H1 (cell line): ENCODE data around the gene TNIK. TPM values are rescaled to one million over a fixed set of nuclear protein-coding genes. Genes with fewer than 3 reads are reported as not detected.

Experiments used
- CTCF ChIA-PET: fragments of 300-600 bp; sonication (Branson Sonifier 250); formaldehyde crosslinking; loops from one replicate; lab custom pipeline; 2021; ENCODE audit not compliant: partially characterized antibody; lab: Charles Lee
- POLR2A ChIA-PET: fragments of 300-600 bp; sonication (Branson Sonifier 250); formaldehyde crosslinking; loops from one replicate; lab custom pipeline; 2021; ENCODE audit warnings: inconsistent platforms; ENCODE audit not compliant: partially characterized antibody; lab: Charles Lee
- DNase-seq, 2 experiments: peaks; one replicate each; pipeline versions ENCODE4 v3.0.0 to v3.0.0-alpha.2; 2010 to 2022; ENCODE audit warnings: low spot score in 2 of 2, low read depth in 1 of 2, mixed read lengths in 1 of 2
- FAIRE-seq: peaks from 2 replicates; lab custom pipeline; 2011; peaks lifted over from hg19 to GRCh38; lab: Jason Lieb, UNC
- H2AFZ ChIP-seq: 2 replicates; pipeline ENCODE4 v1.8.1; 2012; ENCODE audit warnings: low read length, inconsistent platforms
- H2AK5ac ChIP-seq: 2 replicates; pipeline ENCODE4 v1.6.1; 2013; ENCODE audit warnings: low read depth, low read length
- H2BK120ac ChIP-seq: replicated peaks from 2 replicates; pipeline ENCODE3; 2013; ENCODE audit warnings: low read depth, low read length, inconsistent platforms
- H2BK12ac ChIP-seq: 2 replicates; pipeline ENCODE4 v1.6.1; 2013; ENCODE audit warnings: low read depth, low read length
- H2BK15ac ChIP-seq: 2 replicates; pipeline ENCODE4 v1.6.1; 2013; ENCODE audit warnings: low read length
- H2BK20ac ChIP-seq: 2 replicates; pipeline ENCODE4 v1.6.1; 2013; ENCODE audit warnings: low read length
- H2BK5ac ChIP-seq: 2 replicates; pipeline ENCODE4 v1.6.1; 2013; ENCODE audit warnings: low read depth, low read length
- H3K14ac ChIP-seq: 2 replicates; pipeline ENCODE4 v1.6.1; 2013; ENCODE audit warnings: inconsistent platforms; ENCODE audit not compliant: insufficient read length
- H3K18ac ChIP-seq: 2 replicates; pipeline ENCODE4 v1.6.1; 2013; ENCODE audit warnings: low read length; ENCODE audit errors: extremely low read depth
- H3K23ac ChIP-seq: 2 replicates; pipeline ENCODE4 v1.6.1; 2013; ENCODE audit warnings: inconsistent platforms; ENCODE audit not compliant: insufficient read length
- H3K23me2 ChIP-seq: 2 replicates; pipeline ENCODE4 v1.6.1; 2013; ENCODE audit warnings: low read depth, low read length
- H3K27ac ChIP-seq: 2 replicates; pipeline ENCODE4 v1.6.1; 2011; ENCODE audit warnings: low read depth, low read length, inconsistent platforms
- H3K27me3 ChIP-seq, 4 experiments: replicated peaks in 1 of 4; 1 replicate in 1 of 4; 2 replicates in 3 of 4; pipeline versions ENCODE4 v1.6.1 to v1.8.1; 2011 to 2013; ENCODE audit warnings: low read length in 3 of 4, mild to moderate bottlenecking in 3 of 4, inconsistent platforms in 2 of 4, mixed read lengths in 2 of 4, moderate library complexity in 1 of 4; ENCODE audit not compliant: control insufficient read depth in 3 of 4, insufficient read depth in 3 of 4; ENCODE audit errors: extremely low read depth in 1 of 4
- H3K36me3 ChIP-seq, 4 experiments: 2 replicates each; pipeline versions ENCODE4 v1.6.1 to v1.8.1; 2011 to 2013; ENCODE audit warnings: mild to moderate bottlenecking in 4 of 4, low read length in 3 of 4, moderate library complexity in 2 of 4, control low read depth in 1 of 4, inconsistent platforms in 1 of 4; ENCODE audit not compliant: insufficient read depth in 4 of 4, control insufficient read depth in 2 of 4
- H3K4ac ChIP-seq: replicated peaks from 2 replicates; pipeline ENCODE3; 2013; ENCODE audit warnings: low read length, low read depth, mixed read lengths, inconsistent platforms; ENCODE audit not compliant: insufficient read length
- H3K4me1 ChIP-seq, 4 experiments: replicated peaks in 1 of 4; 1 replicate in 1 of 4; 2 replicates in 3 of 4; pipeline versions ENCODE4 v1.6.1 to v1.8.1; 2011 to 2013; ENCODE audit warnings: low read length in 3 of 4, inconsistent platforms in 2 of 4, mixed read lengths in 1 of 4; ENCODE audit not compliant: insufficient read depth in 4 of 4, control insufficient read depth in 3 of 4
- H3K4me2 ChIP-seq, 2 experiments: 2 replicates each; pipeline versions ENCODE4 v1.6.1 to v1.8.1; 2011 to 2013; ENCODE audit warnings: low read depth in 2 of 2, low read length in 2 of 2, control low read depth in 1 of 2, inconsistent platforms in 1 of 2, mild to moderate bottlenecking in 1 of 2; ENCODE audit not compliant: insufficient read depth in 1 of 2
- H3K4me3 ChIP-seq, 4 experiments: fragments of 200-600, 300-600 bp in 1 of 4; sonication (generic), shearing (Covaris generic), sonication (Bioruptor Twin) in 1 of 4; 2 replicates each; pipeline versions ENCODE4 v1.5.1 to v1.8.1; 2011 to 2016; ENCODE audit warnings: low read length in 4 of 4, low read depth in 3 of 4, control low read depth in 2 of 4, inconsistent platforms in 2 of 4, mild to moderate bottlenecking in 2 of 4, mixed read lengths in 1 of 4, moderate library complexity in 1 of 4; ENCODE audit not compliant: insufficient read depth in 2 of 4; ENCODE audit errors: extremely low read depth in 1 of 4
- H3K56ac ChIP-seq: replicated peaks from 2 replicates; pipeline ENCODE3; 2013; ENCODE audit warnings: low read depth, mild to moderate bottlenecking, mixed read lengths, low read length, inconsistent platforms; ENCODE audit not compliant: insufficient read length
- H3K79me1 ChIP-seq: 2 replicates; pipeline ENCODE4 v1.6.1; 2013; ENCODE audit warnings: low read depth, low read length, control low read depth
- H3K79me2 ChIP-seq, 2 experiments: 2 replicates each; pipeline versions ENCODE4 v1.6.1 to v1.8.1; 2012 to 2013; ENCODE audit warnings: low read length in 2 of 2, mild to moderate bottlenecking in 2 of 2, inconsistent platforms in 1 of 2; ENCODE audit not compliant: insufficient read depth in 2 of 2, control insufficient read depth in 1 of 2
- H3K9ac ChIP-seq, 4 experiments: replicated peaks in 1 of 4; 1 replicate in 1 of 4; 2 replicates in 3 of 4; pipeline versions ENCODE4 v1.6.1 to v1.8.1; 2011 to 2013; ENCODE audit warnings: low read depth in 3 of 4, low read length in 3 of 4, control low read depth in 2 of 4, mild to moderate bottlenecking in 2 of 4, moderate library complexity in 2 of 4, inconsistent platforms in 1 of 4; ENCODE audit errors: extremely low read depth in 1 of 4
- H3K9me3 ChIP-seq, 2 experiments: 2 replicates each; pipeline versions ENCODE4 v1.6.1 to v1.8.1; 2012 to 2013; ENCODE audit warnings: mild to moderate bottlenecking in 2 of 2, moderate library complexity in 2 of 2, control low read depth in 1 of 2, inconsistent platforms in 1 of 2, low read depth in 1 of 2, low read length in 1 of 2, mixed read lengths in 1 of 2; ENCODE audit not compliant: insufficient read depth in 2 of 2
- H4K20me1 ChIP-seq, 2 experiments: replicated peaks in 1 of 2; 2 replicates each; pipeline versions ENCODE3 to v1.8.1; 2011 to 2013; ENCODE audit warnings: inconsistent platforms in 2 of 2, low read length in 2 of 2, mild to moderate bottlenecking in 1 of 2; ENCODE audit not compliant: insufficient read depth in 2 of 2, control insufficient read depth in 1 of 2
- H4K5ac ChIP-seq: 2 replicates; pipeline ENCODE4 v1.6.1; 2013; ENCODE audit warnings: low read length, low read depth, mixed read lengths, inconsistent platforms; ENCODE audit not compliant: insufficient read length
- H4K8ac ChIP-seq: 2 replicates; pipeline ENCODE4 v1.8.0; 2013; ENCODE audit warnings: mild to moderate bottlenecking, moderate library complexity, low read length, inconsistent platforms; ENCODE audit not compliant: insufficient read depth; ENCODE audit errors: extremely low read depth
- H4K91ac ChIP-seq: replicated peaks from 2 replicates; pipeline ENCODE3; 2013; ENCODE audit warnings: low read length, mixed read lengths, inconsistent platforms; ENCODE audit not compliant: insufficient read length
- CEBPB ChIP-seq: IDR thresholded peaks from 2 replicates; pipeline ENCODE4 v1.6.1; 2012; ENCODE audit warnings: low read depth, low read length
- EGR1 ChIP-seq: IDR thresholded peaks from 2 replicates; pipeline ENCODE4 v1.6.1; 2011; ENCODE audit warnings: low read depth, low read length, borderline replicate concordance
- KDM5A ChIP-seq: fragments of 200-600 bp; IDR thresholded peaks from 2 replicates; pipeline ENCODE4 v1.7.1; 2012; ENCODE audit warnings: mild to moderate bottlenecking, low read length, inconsistent platforms, mixed read lengths
- MAFK ChIP-seq: IDR thresholded peaks from 2 replicates; pipeline ENCODE4 v1.6.1; 2012; ENCODE audit warnings: low read depth, mild to moderate bottlenecking, improper control_type of control experiment, low read length
- NRF1 ChIP-seq: IDR thresholded peaks from 2 replicates; pipeline ENCODE4 v1.6.1; 2011; ENCODE audit warnings: mild to moderate bottlenecking, low read depth, low read length, improper control_type of control experiment
- PHF8 ChIP-seq: fragments of 200-600 bp; sonication (generic); conservative IDR thresholded peaks from 2 replicates; pipeline ENCODE4 v1.7.1; 2012; ENCODE audit warnings: low read depth, mild to moderate bottlenecking, inconsistent platforms, low read length, moderate library complexity
- RNF2 ChIP-seq: fragments of 200-900, 300-1000 bp; sonication (generic); IDR thresholded peaks from 2 replicates; pipeline ENCODE4 v1.7.1; 2016; ENCODE audit warnings: borderline replicate concordance, low read depth, mild to moderate bottlenecking, antibody characterized with exemption, low read length; ENCODE audit not compliant: poor library complexity, severe bottlenecking; ENCODE audit errors: missing control alignments
- TAF7 ChIP-seq: optimal IDR thresholded peaks from 2 replicates; pipeline ENCODE3; 2011; ENCODE audit warnings: low read depth, mild to moderate bottlenecking, inconsistent platforms, low read length, moderate library complexity, borderline replicate concordance
- WGBS, 2 experiments: shearing (Covaris generic) in 1 of 2; methylation state at CpG; one replicate each; pipeline versions ENCODE4 v1.1.6 to v1.1.7; 2013 to 2015; ENCODE audit warnings: low lambda C conversion rate in 2 of 2, mixed read lengths in 2 of 2, inconsistent platforms in 1 of 2, low coverage in 1 of 2, missing lambda C conversion rate in 1 of 2; ENCODE audit not compliant: insufficient replicate concordance in 2 of 2, insufficient coverage in 1 of 2, insufficient read length in 1 of 2; ENCODE audit errors: extremely low coverage in 1 of 2, missing lambda C conversion rate in 1 of 2; 5-methylcytosine and 5-hydroxymethylcytosine counted together
- polyA plus RNA-seq, 7 experiments: library from polyadenylated mRNA; depleted of rRNA in 3 of 7; stranded (reverse) in 5 of 7; unstranded in 2 of 7; fragments of >200 nt in 5 of 7; fragments of 200-250 nt in 2 of 7; gene quantifications; 1 replicate in 5 of 7; 2 replicates in 1 of 7; 4 replicates in 1 of 7; pipeline versions ENCODE4 v1.2.1 to v1.2.3, GENCODE V29; 2011 to 2013; ENCODE audit warnings: missing spikeins in 2 of 7, mixed read lengths in 2 of 7
- total RNA-seq: library from RNA; stranded (reverse); fragmentation: NEBNext Ultra II Directional; extraction: Animal tissue kit (Norgen Biotek cat#: 25700); gene quantifications from 2 replicates; pipeline ENCODE4 v1.2.1, GENCODE V29; 2021
- TF ChIP-seq, protein P1 (sequence below): IDR thresholded peaks from 2 replicates; pipeline ENCODE4 v1.6.1; 2012; ENCODE audit warnings: inconsistent platforms
- TF ChIP-seq, protein P2 (sequence below), 3 experiments: IDR thresholded peaks; 1 replicate in 2 of 3; 2 replicates in 1 of 3; pipeline versions ENCODE4 v1.5.1 to v1.6.1; 2011; ENCODE audit warnings: low read length in 3 of 3, mild to moderate bottlenecking in 3 of 3, inconsistent platforms in 2 of 3, low read depth in 1 of 3, moderate library complexity in 1 of 3; ENCODE audit not compliant: insufficient read depth in 1 of 3; ENCODE audit errors: control extremely low read depth in 1 of 3

The TNIK gene
- total and polyA plus RNA-seq, 2 of the 8 experiments (the other 6 are each of a cell fraction or from before 2014, with no cell fraction given) = 7.4 to 42.0 TPM

DNA sequence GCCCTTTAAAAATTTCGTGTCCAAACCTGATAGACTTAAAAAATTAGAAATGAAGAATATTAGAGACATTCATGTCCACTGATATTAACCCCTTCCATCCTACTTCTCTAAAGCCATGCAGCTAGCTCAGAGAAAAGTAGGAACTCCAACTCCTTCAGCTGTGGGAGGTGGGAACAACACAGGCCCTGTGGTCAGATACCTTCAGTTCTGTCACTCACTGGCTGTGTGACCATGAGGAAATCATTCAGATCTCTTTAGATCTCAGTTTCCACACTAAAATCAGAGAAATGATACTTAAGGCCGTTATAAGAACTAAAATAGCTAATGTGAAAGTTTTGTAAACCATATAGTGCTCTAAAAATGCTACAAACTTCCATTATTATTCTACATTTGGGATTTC is 209.8 kb downstream of the TNIK start:
- WGBS, 2 experiments = 89% methylated on average over 2 of the region's 2 CpGs; no CpG with 5 or more reads in 1 of the 2 experiments
- Histone ChIP-seq H3K14ac (no peak overlapping the region), H4K20me1 (no peaks in the 10 kb centered on the region), H3K79me2 (peaks cover 0 to 4% of the 10 kb centered on the region in 2 experiments; a peak in 1 of 4 replicates), H3K27me3 (no peaks in the 10 kb centered on the region), H2BK15ac (no peak overlapping the region), H3K9ac (no peak overlapping the region), H2AFZ (no peak overlapping the region), H3K9me3 (no peaks in the 10 kb centered on the region), H3K56ac (no peak overlapping the region), H4K8ac (no peak overlapping the region), H3K36me3 (no peaks in the 10 kb centered on the region), H2BK20ac (no peak overlapping the region), H3K79me1 (no peaks in the 10 kb centered on the region; the same call in 1 of the 2 replicates), H3K27ac (no peak overlapping the region), H2BK5ac (no peak overlapping the region), H2BK12ac (no peak overlapping the region), H2BK120ac (no peak overlapping the region), H4K5ac (no peak overlapping the region), H3K23me2 (no peaks in the 10 kb centered on the region; the same call in 1 of the 2 replicates), H3K18ac (no peak overlapping the region), H3K23ac (no peak overlapping the region), H3K4me3 (no peak overlapping the region), H3K4me1 (no peaks in the 10 kb centered on the region), H2AK5ac (no peak overlapping the region), H3K4ac (no peak overlapping the region), H4K91ac (no peak overlapping the region), H3K4me2 (no peak overlapping the region)
- CTCF ChIA-PET = interaction anchor here (0.6 to 1.6 kb wide), 3 partner anchors 11 to 322 kb away, joined by 3 to 4 read pairs (median 4); no protein-coding TSS in a partner anchor
- no peak for DNase-seq
- POLR2A ChIA-PET = no interaction called here
- no peak for FAIRE-seq
- no peak for TF ChIP-seq PHF8
- no peak for TF ChIP-seq EGR1
- TF ChIP-seq, protein P1, sequence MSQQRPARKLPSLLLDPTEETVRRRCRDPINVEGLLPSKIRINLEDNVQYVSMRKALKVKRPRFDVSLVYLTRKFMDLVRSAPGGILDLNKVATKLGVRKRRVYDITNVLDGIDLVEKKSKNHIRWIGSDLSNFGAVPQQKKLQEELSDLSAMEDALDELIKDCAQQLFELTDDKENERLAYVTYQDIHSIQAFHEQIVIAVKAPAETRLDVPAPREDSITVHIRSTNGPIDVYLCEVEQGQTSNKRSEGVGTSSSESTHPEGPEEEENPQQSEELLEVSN = no peak
- TF ChIP-seq CEBPB = no peak
- no peak for TF ChIP-seq RNF2
- TF ChIP-seq, protein P2, sequence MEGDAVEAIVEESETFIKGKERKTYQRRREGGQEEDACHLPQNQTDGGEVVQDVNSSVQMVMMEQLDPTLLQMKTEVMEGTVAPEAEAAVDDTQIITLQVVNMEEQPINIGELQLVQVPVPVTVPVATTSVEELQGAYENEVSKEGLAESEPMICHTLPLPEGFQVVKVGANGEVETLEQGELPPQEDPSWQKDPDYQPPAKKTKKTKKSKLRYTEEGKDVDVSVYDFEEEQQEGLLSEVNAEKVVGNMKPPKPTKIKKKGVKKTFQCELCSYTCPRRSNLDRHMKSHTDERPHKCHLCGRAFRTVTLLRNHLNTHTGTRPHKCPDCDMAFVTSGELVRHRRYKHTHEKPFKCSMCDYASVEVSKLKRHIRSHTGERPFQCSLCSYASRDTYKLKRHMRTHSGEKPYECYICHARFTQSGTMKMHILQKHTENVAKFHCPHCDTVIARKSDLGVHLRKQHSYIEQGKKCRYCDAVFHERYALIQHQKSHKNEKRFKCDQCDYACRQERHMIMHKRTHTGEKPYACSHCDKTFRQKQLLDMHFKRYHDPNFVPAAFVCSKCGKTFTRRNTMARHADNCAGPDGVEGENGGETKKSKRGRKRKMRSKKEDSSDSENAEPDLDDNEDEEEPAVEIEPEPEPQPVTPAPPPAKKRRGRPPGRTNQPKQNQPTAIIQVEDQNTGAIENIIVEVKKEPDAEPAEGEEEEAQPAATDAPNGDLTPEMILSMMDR (IDR thresholded peaks at IDR 0.05; ENCODE audit: control extremely low read depth in 1 of 3, insufficient read depth in 1 of 3, low read depth in 1 of 3, low read length in 3 of 3) = no peak
- no peak for TF ChIP-seq KDM5A
- no peak for TF ChIP-seq MAFK
- TF ChIP-seq NRF1 = no peak
- TF ChIP-seq TAF7 = no peak
